Body of pancreas (tissue), 4 donors: ENCODE measurements around the gene GNMT. TPM values are rescaled to one million over a fixed set of nuclear protein-coding genes. Genes with fewer than 3 reads are reported as not detected.

ENCODE experiments used
- ATAC-seq: fragments of 150-250 bp; one replicate; pipeline ENCODE4 v1.9.1; 2016
- DNase-seq, 4 donors: peaks; one replicate each; pipeline ENCODE4 v3.0.0-alpha.2; 2019
- H3K27ac ChIP-seq, 4 donors: fragments of 200-600 bp; sonication (generic); 1 replicate in 3 of 4; 2 replicates in 1 of 4; pipeline versions ENCODE4 v1.5.1 to v1.6.1; 2016 to 2019; ENCODE audit warnings: mild to moderate bottlenecking in 1 of 4, mixed read lengths in 1 of 4, moderate library complexity in 1 of 4
- H3K27me3 ChIP-seq, 2 donors: fragments of 200-600 bp; sonication (generic); one replicate each; pipeline ENCODE4 v1.6.0; 2016; ENCODE audit warnings: mild to moderate bottlenecking in 1 of 2
- H3K36me3 ChIP-seq, 2 donors: fragments of 200-600 bp; sonication (generic); replicated peaks in 1 of 2; 2 replicates each; pipeline ENCODE4 v1.5.1; 2016; ENCODE audit warnings: low read depth in 2 of 2; ENCODE audit not compliant: insufficient read depth in 1 of 2
- H3K4me1 ChIP-seq: fragments of 200-600 bp; sonication (generic); one replicate; pipeline ENCODE4 v1.6.0; 2016
- H3K4me3 ChIP-seq, 2 donors: fragments of 200-600 bp; sonication (generic); 1 replicate in 1 of 2; 2 replicates in 1 of 2; pipeline ENCODE4 v1.5.1; 2016 to 2019
- H3K9me3 ChIP-seq, 3 donors: fragments of 200-600 bp; sonication (generic); 1 replicate in 2 of 3; 2 replicates in 1 of 3; pipeline ENCODE4 v1.5.1; 2016
- CTCF ChIP-seq, 7 experiments: fragments of 450-650 bp in 4 of 7; fragments of 200-600 bp in 3 of 7; sonication (generic) in 3 of 7; IDR thresholded peaks; one replicate each; pipeline ENCODE4 v1.5.1; 2016 to 2019; ENCODE audit warnings: antibody characterized with exemption in 7 of 7
- POLR2A ChIP-seq, 3 donors: fragments of 450-650 bp; IDR thresholded peaks; one replicate each; pipeline ENCODE4 v1.6.1; 2016; ENCODE audit warnings: antibody characterized with exemption in 3 of 3, mild to moderate bottlenecking in 2 of 3
- WGBS, 2 donors: methylation state at CpG; one replicate each; pipeline ENCODE4 v1.1.5; 2017; 5-methylcytosine and 5-hydroxymethylcytosine counted together
- intact Hi-C: fragments of 100-400 bp; cut with DNase I; formaldehyde crosslinking; loops from one replicate; pipeline ENCODE4 v1.15.1; 2023
- total RNA-seq, 2 donors: library from RNA; depleted of rRNA; stranded (reverse); fragments of >200 nt; gene quantifications; one replicate each; pipeline ENCODE4 v1.1.0, GENCODE V29; 2016

The GNMT gene
- total RNA-seq, 2 donors from 2014 or later, result 67.2 to 630 TPM

DNA sequence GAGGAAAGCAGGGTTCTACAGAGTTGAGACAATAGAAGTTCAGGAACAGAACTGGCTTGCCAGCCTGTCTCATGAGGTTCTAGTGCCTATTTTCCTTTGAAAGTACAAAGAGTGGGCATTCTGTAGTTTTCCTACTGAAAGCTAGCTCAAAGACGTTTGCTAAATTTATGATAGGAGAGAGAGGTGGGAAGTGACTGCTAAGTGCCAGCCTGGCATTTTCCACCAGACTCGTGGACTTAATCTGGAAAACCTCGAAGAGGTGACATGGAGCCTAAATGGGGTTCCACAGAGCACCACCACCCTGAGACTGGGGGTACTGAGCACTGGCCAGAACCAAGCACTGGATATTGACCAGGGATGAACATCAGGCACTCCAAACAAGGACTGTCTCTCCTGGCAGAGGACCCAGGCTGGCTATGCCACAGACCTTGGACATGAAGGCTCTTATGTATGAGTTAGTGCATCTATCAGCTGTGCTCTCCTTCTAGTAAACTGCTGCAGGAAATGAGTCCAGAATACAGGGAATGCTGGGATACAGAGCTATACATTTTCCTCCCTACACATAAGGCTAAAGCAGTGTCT, 11.3 kb downstream of the GNMT start:
- TF ChIP-seq POLR2A (IDR thresholded peaks at IDR 0.05) (no peak), CTCF (IDR thresholded peaks at IDR 0.05) (no peak)
- DNase-seq (no peak), ATAC-seq (no peak)
- intact Hi-C loops, result no loop called here
- H3K4me1 ChIP-seq, result peaks cover 27% of the 10 kb centered on the region
- H3K27me3 ChIP-seq, result no peaks in the 10 kb centered on the region
- no peak overlapping the region for H3K4me3 ChIP-seq
- H3K9me3 ChIP-seq, result no peaks in the 10 kb centered on the region
- peak overlapping the region in 2 of 4 donors; percentile 31 to 67 for H3K27ac ChIP-seq
- H3K36me3 ChIP-seq, result no peaks in the 10 kb centered on the region
- 69 to 83% methylated on average over 3 of the region's 3 CpGs for WGBS, 2 donors

DNA sequence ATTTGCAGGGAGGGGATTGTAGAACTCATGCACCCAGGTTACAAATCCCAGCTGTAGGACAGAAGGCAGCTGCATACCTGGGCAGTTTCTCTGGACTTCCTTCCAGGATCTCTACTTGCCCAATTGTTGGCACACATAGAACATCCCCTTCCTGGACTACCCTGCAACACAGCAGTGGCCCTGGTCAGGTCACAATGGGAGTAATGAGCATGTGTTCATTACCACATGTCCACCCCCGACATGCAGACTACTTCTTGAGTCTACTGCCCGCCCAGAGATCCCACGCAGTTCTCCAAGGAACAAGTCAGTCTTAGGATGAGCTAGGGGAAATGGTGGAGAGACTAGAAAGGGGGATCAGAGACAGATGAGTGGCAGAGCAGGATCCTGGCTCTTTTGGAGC, 13.4 kb downstream of the GNMT start:
- Histone ChIP-seq H3K4me1 (peaks cover 40% of the 10 kb centered on the region), H3K36me3 (no peaks in the 10 kb centered on the region), H3K4me3 (no peak overlapping the region), H3K27me3 (no peaks in the 10 kb centered on the region), H3K27ac (no peak overlapping the region), H3K9me3 (no peaks in the 10 kb centered on the region)
- intact Hi-C loops, result no loop called here
- 92 to 97% methylated on average over 3 of the region's 3 CpGs for WGBS, 2 donors
- TF ChIP-seq CTCF (IDR thresholded peaks at IDR 0.05) (no peak), POLR2A (IDR thresholded peaks at IDR 0.05) (no peak)
- DNase-seq, result no peak
- no peak for ATAC-seq

GRCh38 chr6:42974919-42975505, 14.5 kb downstream of the GNMT start:
- intact Hi-C loops, result no loop called here
- peaks cover 42% of the 10 kb centered on the region for H3K4me1 ChIP-seq
- no peaks in the 10 kb centered on the region for H3K36me3 ChIP-seq
- DNase-seq (no peak), ATAC-seq (no peak)
- H3K4me3 ChIP-seq, result no peak overlapping the region
- WGBS, 2 donors, result 69 to 70% methylated on average over 5 of the region's 5 CpGs
- H3K27ac ChIP-seq, result no peak overlapping the region
- TF ChIP-seq POLR2A (IDR thresholded peaks at IDR 0.05) (no peak), CTCF (IDR thresholded peaks at IDR 0.05) (no peak)
- H3K9me3 ChIP-seq, result no peaks in the 10 kb centered on the region
- no peaks in the 10 kb centered on the region for H3K27me3 ChIP-seq

DNA sequence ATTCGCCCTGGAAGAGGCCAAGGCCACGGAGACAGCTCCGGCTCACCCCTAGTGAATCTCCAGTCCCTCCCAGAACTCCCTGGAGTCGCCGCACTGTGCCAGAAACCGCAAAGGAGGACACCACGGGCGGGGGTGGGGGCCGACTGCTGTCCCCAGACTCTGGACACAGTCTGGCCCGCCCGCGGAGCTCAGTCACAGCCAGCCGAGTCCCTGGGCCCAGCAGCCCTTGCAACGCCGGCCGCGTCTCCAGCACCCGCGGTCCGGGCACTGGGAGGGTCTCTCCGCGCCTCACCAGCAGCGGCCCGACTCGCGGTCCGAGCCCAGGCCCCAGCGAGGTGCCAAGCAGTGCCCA, 17.9 kb downstream of the GNMT start:
- Histone ChIP-seq H3K9me3 (no peaks in the 10 kb centered on the region), H3K36me3 (no peaks in the 10 kb centered on the region), H3K27ac (peak overlapping the region; percentile 70 to 95 (median 84)), H3K4me3 (peak overlapping the region; percentile 58 to 73), H3K27me3 (no peaks in the 10 kb centered on the region), H3K4me1 (peaks cover 31% of the 10 kb centered on the region)
- intact Hi-C loops, result no loop called here
- DNase-seq (peak; percentile 39 to 51 (median 40)), ATAC-seq (no peak)
- no peak for TF ChIP-seq POLR2A (IDR thresholded peaks at IDR 0.05)
- TF ChIP-seq CTCF (IDR thresholded peaks at IDR 0.05), result no peak
- WGBS, 2 donors, result 0% methylated on average over 27 of the region's 28 CpGs; no CpG with 5 or more reads in 1 of the 2 donors
